Upper lobe of left lung (tissue), 6 donors: ENCODE results near the gene RBBP8NL. TPM values are rescaled to one million over a fixed set of nuclear protein-coding genes. Genes with fewer than 3 reads are reported as not detected.
A peak's percentile ranks its signal among the peaks of the same experiment; 100 is the strongest.

Experiments used
- ATAC-seq, 2 donors: fragments of 200-7000 bp; cut with Tn5 transposase; one replicate each; pipeline ENCODE4 v1.9.1; 2022; ENCODE audit warnings: mild to moderate bottlenecking in 2 of 2, moderate library complexity in 2 of 2; ENCODE audit not compliant: low FRiP score in 2 of 2
- DNase-seq, 2 donors: peaks; one replicate each; pipeline ENCODE4 v3.0.0-alpha.2; 2019 to 2020
- H3K27ac ChIP-seq, 4 donors: fragments of 200-600 bp; sonication (generic); one replicate each; pipeline ENCODE4 v1.5.1; 2016 to 2019
- H3K27me3 ChIP-seq, 4 donors: fragments of 200-600 bp; sonication (generic); one replicate each; pipeline ENCODE4 v1.5.1; 2017 to 2019
- H3K36me3 ChIP-seq, 4 donors: fragments of 200-600 bp; sonication (generic); one replicate each; pipeline ENCODE4 v1.5.1; 2016 to 2019
- H3K4me1 ChIP-seq, 4 donors: fragments of 200-600 bp; sonication (generic); one replicate each; pipeline ENCODE4 v1.5.1; 2018 to 2019
- H3K4me3 ChIP-seq, 4 donors: fragments of 200-600 bp; sonication (generic); one replicate each; pipeline ENCODE4 v1.5.1; 2017 to 2019; ENCODE audit warnings: mild to moderate bottlenecking in 2 of 4, moderate library complexity in 1 of 4
- H3K9me3 ChIP-seq, 4 donors: fragments of 200-600 bp; sonication (generic); one replicate each; pipeline ENCODE4 v1.5.1; 2018 to 2019
- EP300 ChIP-seq, 4 donors: sonication (generic); formaldehyde crosslinking; IDR thresholded peaks; one replicate each; pipeline ENCODE4 v1.5.1; 2017; ENCODE audit warnings: antibody characterized with exemption in 4 of 4, control low read depth in 2 of 4
- POLR2A ChIP-seq, 4 donors: fragments of 450-650 bp; IDR thresholded peaks; one replicate each; pipeline ENCODE4 v1.5.1; 2016 to 2017; ENCODE audit warnings: antibody characterized with exemption in 4 of 4, mild to moderate bottlenecking in 2 of 4
- POLR2AphosphoS5 ChIP-seq, 2 donors: sonication (generic); formaldehyde crosslinking; IDR thresholded peaks; one replicate each; pipeline ENCODE4 v1.5.1; 2017; ENCODE audit warnings: antibody characterized with exemption in 2 of 2
- WGBS, 2 donors: methylation state at CpG; one replicate each; pipeline ENCODE4 v1.1.5; 2017 to 2018; 5-methylcytosine and 5-hydroxymethylcytosine counted together
- total RNA-seq, 6 donors: library from RNA; depleted of rRNA in 4 of 6; stranded (reverse); fragments of >200 nt in 4 of 6; gene quantifications; one replicate each; pipeline versions ENCODE4 v1.1.0 to v1.2.1, GENCODE V29; 2016 to 2021
- TF ChIP-seq, protein P1 (sequence below), 6 experiments: fragments of 450-650 bp in 4 of 6; fragments of 200-600 bp in 2 of 6; sonication (generic) in 2 of 6; IDR thresholded peaks; one replicate each; pipeline ENCODE4 v1.5.1; 2016 to 2019; ENCODE audit warnings: antibody characterized with exemption in 6 of 6
- donor health status: DM: no; HTN: no; CAD: no; lungs with moderate emphysema.
- donor health status: DM: no; HTN: yes; CAD: no; lungs with severe emphysema.

The RBBP8NL gene
- total RNA-seq, 6 donors from 2014 or later, result 0.51 to 6.3 (median 1.9) TPM; not detected in 1

DNA sequence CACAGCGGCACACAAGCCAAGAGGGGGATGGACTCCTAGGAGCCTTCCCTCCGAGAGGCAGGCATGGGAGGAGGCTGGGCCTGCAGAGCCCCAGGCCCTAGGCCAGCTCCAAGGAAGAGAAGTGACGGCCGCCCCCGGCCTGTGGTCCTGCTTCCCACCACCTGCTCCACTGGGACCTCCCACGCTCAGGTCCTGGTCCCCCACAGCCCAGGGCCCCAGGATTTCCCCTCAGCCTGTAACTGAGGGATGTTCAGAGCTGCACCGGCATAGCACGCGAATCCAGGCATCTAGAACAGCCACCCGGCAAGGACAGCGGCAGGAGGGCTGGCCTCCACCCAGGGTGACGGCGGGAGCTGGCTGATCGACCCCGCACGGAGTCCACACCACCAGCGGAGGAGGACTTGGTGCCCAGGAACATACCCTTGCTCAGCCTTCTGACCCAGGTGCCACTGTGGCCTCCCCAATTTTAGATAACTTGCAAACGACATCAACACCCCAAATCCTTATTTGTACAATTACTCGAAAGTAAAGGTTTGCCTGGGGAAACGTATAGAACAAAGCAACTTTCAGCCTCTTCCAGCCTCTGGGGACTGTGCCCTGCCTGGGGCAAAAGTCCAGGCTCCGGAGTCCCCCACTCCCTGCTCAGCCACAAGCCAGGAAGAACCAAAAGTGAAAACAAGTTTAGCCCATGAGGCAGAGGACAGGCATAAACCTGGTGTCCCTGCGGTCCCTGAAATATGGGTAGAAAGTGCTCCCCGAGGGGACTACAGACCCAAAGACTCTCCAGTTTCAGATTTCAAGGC lies 45.0 kb upstream of the RBBP8NL start:
- Histone ChIP-seq H3K4me3 (peak overlapping the region in 1 of 4 donors; percentile 2), H3K27ac (no peak overlapping the region), H3K9me3 (no peaks in the 10 kb centered on the region), H3K4me1 (peaks cover 14 to 28% (median 19%) of the 10 kb centered on the region in 4 donors), H3K36me3 (no peaks in the 10 kb centered on the region), H3K27me3 (peaks cover 0 to 32% (median 17%) of the 10 kb centered on the region in 4 donors)
- TF ChIP-seq EP300 (IDR thresholded peaks at IDR 0.05), result no peak
- TF ChIP-seq, protein P1, sequence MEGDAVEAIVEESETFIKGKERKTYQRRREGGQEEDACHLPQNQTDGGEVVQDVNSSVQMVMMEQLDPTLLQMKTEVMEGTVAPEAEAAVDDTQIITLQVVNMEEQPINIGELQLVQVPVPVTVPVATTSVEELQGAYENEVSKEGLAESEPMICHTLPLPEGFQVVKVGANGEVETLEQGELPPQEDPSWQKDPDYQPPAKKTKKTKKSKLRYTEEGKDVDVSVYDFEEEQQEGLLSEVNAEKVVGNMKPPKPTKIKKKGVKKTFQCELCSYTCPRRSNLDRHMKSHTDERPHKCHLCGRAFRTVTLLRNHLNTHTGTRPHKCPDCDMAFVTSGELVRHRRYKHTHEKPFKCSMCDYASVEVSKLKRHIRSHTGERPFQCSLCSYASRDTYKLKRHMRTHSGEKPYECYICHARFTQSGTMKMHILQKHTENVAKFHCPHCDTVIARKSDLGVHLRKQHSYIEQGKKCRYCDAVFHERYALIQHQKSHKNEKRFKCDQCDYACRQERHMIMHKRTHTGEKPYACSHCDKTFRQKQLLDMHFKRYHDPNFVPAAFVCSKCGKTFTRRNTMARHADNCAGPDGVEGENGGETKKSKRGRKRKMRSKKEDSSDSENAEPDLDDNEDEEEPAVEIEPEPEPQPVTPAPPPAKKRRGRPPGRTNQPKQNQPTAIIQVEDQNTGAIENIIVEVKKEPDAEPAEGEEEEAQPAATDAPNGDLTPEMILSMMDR (IDR thresholded peaks at IDR 0.05), result no peak
- TF ChIP-seq POLR2A (IDR thresholded peaks at IDR 0.05), result no peak
- TF ChIP-seq POLR2AphosphoS5 (IDR thresholded peaks at IDR 0.05), result no peak
- ATAC-seq (no peak), DNase-seq (peak in 1 of 2 donors; percentile 63)
- WGBS, 2 donors, result 79 to 84% methylated on average over 15 to 23 of the region's 23 CpGs

- TF ChIP-seq EP300 (IDR thresholded peaks at IDR 0.05) (no peak), POLR2AphosphoS5 (IDR thresholded peaks at IDR 0.05) (no peak), POLR2A (IDR thresholded peaks at IDR 0.05) (no peak)
- TF ChIP-seq, protein P1 (IDR thresholded peaks at IDR 0.05), result no peak
- WGBS, 2 donors, result 73 to 74% methylated on average over 8 to 12 of the region's 12 CpGs
- Histone ChIP-seq H3K9me3 (no peaks in the 10 kb centered on the region), H3K36me3 (no peaks in the 10 kb centered on the region), H3K27me3 (peaks cover 0 to 19% (median 8%) of the 10 kb centered on the region in 4 donors), H3K4me1 (peaks cover 2 to 15% (median 8%) of the 10 kb centered on the region in 4 donors), H3K4me3 (no peak overlapping the region), H3K27ac (no peak overlapping the region)
- ATAC-seq (peak in 1 of 2 donors; percentile 19), DNase-seq (peak in 1 of 2 donors; percentile 62)
These were observed 43.1 kb upstream of the RBBP8NL start for GRCh38 chr20:62470459-62470858.

DNA sequence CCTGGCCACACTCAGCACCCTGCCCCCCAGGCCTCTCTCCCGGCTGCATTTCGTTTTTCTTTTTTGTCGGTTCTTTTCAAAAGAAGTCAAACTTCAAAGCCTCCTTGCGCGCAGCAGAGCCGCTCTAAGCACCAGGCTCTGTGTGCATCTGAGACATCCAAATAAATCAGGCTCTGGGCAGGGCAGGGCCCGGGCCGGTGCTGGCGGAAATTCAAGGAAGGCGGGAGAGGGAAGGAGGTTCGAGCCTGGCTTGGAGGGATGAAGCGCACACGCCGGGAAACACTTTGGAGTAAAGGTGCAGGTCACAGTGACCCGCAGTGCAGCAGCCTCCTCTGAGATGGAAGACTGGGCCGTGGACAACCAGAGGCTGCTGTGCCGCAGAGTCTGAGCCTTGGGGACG lies 42.7 kb upstream of the RBBP8NL start:
- TF ChIP-seq POLR2A (IDR thresholded peaks at IDR 0.05) (no peak), EP300 (IDR thresholded peaks at IDR 0.05) (no peak), POLR2AphosphoS5 (IDR thresholded peaks at IDR 0.05) (no peak)
- TF ChIP-seq, protein P1 (IDR thresholded peaks at IDR 0.05), result no peak
- WGBS, 2 donors, result 23 to 48% methylated on average over 18 of the region's 18 CpGs
- Histone ChIP-seq H3K36me3 (no peaks in the 10 kb centered on the region), H3K4me1 (peaks cover 0 to 10% (median 4%) of the 10 kb centered on the region in 4 donors), H3K9me3 (no peaks in the 10 kb centered on the region), H3K27me3 (peaks cover 0 to 15% (median 6%) of the 10 kb centered on the region in 4 donors), H3K4me3 (no peak overlapping the region), H3K27ac (no peak overlapping the region)
- ATAC-seq, result no peak
- peak in 1 of 2 donors; percentile 36 for DNase-seq

GRCh38 chr20:62469352-62469751 lies 42.0 kb upstream of the RBBP8NL start:
- no peaks in the 10 kb centered on the region for H3K9me3 ChIP-seq
- H3K36me3 ChIP-seq, result no peaks in the 10 kb centered on the region
- H3K27ac ChIP-seq, result no peak overlapping the region
- 77 to 81% methylated on average over 8 to 17 of the region's 17 CpGs for WGBS, 2 donors
- DNase-seq (peak in 1 of 2 donors; percentile 74), ATAC-seq (no peak)
- no peak for TF ChIP-seq POLR2A (IDR thresholded peaks at IDR 0.05)
- TF ChIP-seq EP300 (IDR thresholded peaks at IDR 0.05), result no peak
- TF ChIP-seq, protein P1 (IDR thresholded peaks at IDR 0.05), result no peak
- TF ChIP-seq POLR2AphosphoS5 (IDR thresholded peaks at IDR 0.05), result no peak
- H3K27me3 ChIP-seq, result peaks cover 0 to 8% (median 3%) of the 10 kb centered on the region in 4 donors
- H3K4me1 ChIP-seq, result peaks cover 0 to 4% (median 2%) of the 10 kb centered on the region in 4 donors
- no peak overlapping the region for H3K4me3 ChIP-seq
